ENCODE data around the gene HDHD2.

GRCh38 chr18:47151439-47151838 is 1.1 kb upstream of the HDHD2 start:
- TF ChIP-seq CTCF (IDR thresholded peaks at IDR 0.05; ENCODE audit: insufficient read depth, low read length): no peak
- no peak for TF ChIP-seq POLR2AphosphoS5 (IDR thresholded peaks at IDR 0.05; ENCODE audit: low read depth)
- TF ChIP-seq GABPA (IDR thresholded peaks at IDR 0.05; ENCODE audit: low read depth): no peak
- TF ChIP-seq, protein P1, sequence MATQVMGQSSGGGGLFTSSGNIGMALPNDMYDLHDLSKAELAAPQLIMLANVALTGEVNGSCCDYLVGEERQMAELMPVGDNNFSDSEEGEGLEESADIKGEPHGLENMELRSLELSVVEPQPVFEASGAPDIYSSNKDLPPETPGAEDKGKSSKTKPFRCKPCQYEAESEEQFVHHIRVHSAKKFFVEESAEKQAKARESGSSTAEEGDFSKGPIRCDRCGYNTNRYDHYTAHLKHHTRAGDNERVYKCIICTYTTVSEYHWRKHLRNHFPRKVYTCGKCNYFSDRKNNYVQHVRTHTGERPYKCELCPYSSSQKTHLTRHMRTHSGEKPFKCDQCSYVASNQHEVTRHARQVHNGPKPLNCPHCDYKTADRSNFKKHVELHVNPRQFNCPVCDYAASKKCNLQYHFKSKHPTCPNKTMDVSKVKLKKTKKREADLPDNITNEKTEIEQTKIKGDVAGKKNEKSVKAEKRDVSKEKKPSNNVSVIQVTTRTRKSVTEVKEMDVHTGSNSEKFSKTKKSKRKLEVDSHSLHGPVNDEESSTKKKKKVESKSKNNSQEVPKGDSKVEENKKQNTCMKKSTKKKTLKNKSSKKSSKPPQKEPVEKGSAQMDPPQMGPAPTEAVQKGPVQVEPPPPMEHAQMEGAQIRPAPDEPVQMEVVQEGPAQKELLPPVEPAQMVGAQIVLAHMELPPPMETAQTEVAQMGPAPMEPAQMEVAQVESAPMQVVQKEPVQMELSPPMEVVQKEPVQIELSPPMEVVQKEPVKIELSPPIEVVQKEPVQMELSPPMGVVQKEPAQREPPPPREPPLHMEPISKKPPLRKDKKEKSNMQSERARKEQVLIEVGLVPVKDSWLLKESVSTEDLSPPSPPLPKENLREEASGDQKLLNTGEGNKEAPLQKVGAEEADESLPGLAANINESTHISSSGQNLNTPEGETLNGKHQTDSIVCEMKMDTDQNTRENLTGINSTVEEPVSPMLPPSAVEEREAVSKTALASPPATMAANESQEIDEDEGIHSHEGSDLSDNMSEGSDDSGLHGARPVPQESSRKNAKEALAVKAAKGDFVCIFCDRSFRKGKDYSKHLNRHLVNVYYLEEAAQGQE (IDR thresholded peaks at IDR 0.05; ENCODE audit: insufficient replicate concordance, low read depth): no peak
- no peak for TF ChIP-seq SPI1 (IDR thresholded peaks at IDR 0.05; ENCODE audit: borderline replicate concordance, low read depth)
